Endothelial cell of umbilical vein (primary cell): Measurements from ENCODE around the gene GATA3. TPM values are rescaled to one million over a fixed set of nuclear protein-coding genes. Genes with fewer than 3 reads are reported as not detected.

ENCODE experiments used
- BruUV-seq: library from RNA; stranded (reverse); fragments of 400-500 nt; replicated peaks from 2 replicates; lab custom pipeline; 2021; lab: Mats Ljungman, UMichigan
- CTCF ChIA-PET: fragments of 300-600, 350-600 bp; sonication (Branson Sonifier 250); formaldehyde crosslinking; loops from one replicate; lab custom pipeline; 2021; ENCODE audit warnings: antibody characterized with exemption, inconsistent platforms; lab: Charles Lee
- POLR2A ChIA-PET: fragments of 300-600, 350-600 bp; sonication (Branson Sonifier 250); formaldehyde crosslinking; loops from one replicate; lab custom pipeline; 2021; ENCODE audit warnings: antibody characterized with exemption, inconsistent platforms; lab: Charles Lee
- DNase-seq: peaks from one replicate; pipeline ENCODE4 v3.0.0-alpha.2; 2011; ENCODE audit warnings: low read depth, low spot score
- FAIRE-seq: peaks from 2 replicates; lab custom pipeline; 2011; peaks lifted over from hg19 to GRCh38; lab: Jason Lieb, UNC
- H2AFZ ChIP-seq: 2 replicates; pipeline ENCODE4 v1.6.0; 2012; ENCODE audit warnings: low read depth, low read length, control low read depth, inconsistent platforms
- H3K27ac ChIP-seq: 2 replicates; pipeline ENCODE4 v1.5.1; 2011; ENCODE audit warnings: low read depth, mild to moderate bottlenecking, control low read depth, low read length, moderate library complexity; ENCODE audit not compliant: insufficient read depth
- H3K27me3 ChIP-seq, 2 experiments: 2 replicates each; pipeline versions ENCODE4 v1.6.0 to v1.6.1; 2011; ENCODE audit warnings: low read length in 2 of 2, mixed read lengths in 1 of 2; ENCODE audit not compliant: control insufficient read depth in 2 of 2, insufficient read depth in 2 of 2
- H3K36me3 ChIP-seq, 2 experiments: 2 replicates in 1 of 2; 3 replicates in 1 of 2; pipeline ENCODE4 v1.5.1; 2011; ENCODE audit warnings: low read length in 2 of 2, mild to moderate bottlenecking in 1 of 2, moderate library complexity in 1 of 2; ENCODE audit not compliant: control insufficient read depth in 2 of 2, insufficient read depth in 2 of 2; ENCODE audit errors: extremely low read depth in 1 of 2
- H3K4me1 ChIP-seq: 3 replicates; pipeline ENCODE4 v1.5.1; 2011; ENCODE audit warnings: mild to moderate bottlenecking, low read length; ENCODE audit not compliant: control insufficient read depth, insufficient read depth; ENCODE audit errors: extremely low read depth
- H3K4me2 ChIP-seq: 2 replicates; pipeline ENCODE4 v1.6.1; 2011; ENCODE audit warnings: low read length, control low read depth, mixed read lengths; ENCODE audit not compliant: insufficient read depth
- H3K4me3 ChIP-seq, 3 experiments: fragments of 200-600 bp in 1 of 3; sonication (generic), shearing (Covaris generic) in 1 of 3; replicated peaks in 1 of 3; 2 replicates each; pipeline ENCODE4 v1.5.1; 2011 to 2016; ENCODE audit warnings: control low read depth in 3 of 3, low read length in 3 of 3, mild to moderate bottlenecking in 2 of 3, inconsistent platforms in 1 of 3, low read depth in 1 of 3, moderate library complexity in 1 of 3; ENCODE audit not compliant: insufficient read depth in 1 of 3
- H3K79me2 ChIP-seq: 2 replicates; pipeline ENCODE4 v1.6.0; 2012; ENCODE audit warnings: low read length, inconsistent platforms; ENCODE audit not compliant: control insufficient read depth, insufficient read depth
- H3K9ac ChIP-seq: replicated peaks from 2 replicates; pipeline ENCODE3; 2011; ENCODE audit warnings: low read length, control low read depth; ENCODE audit not compliant: insufficient read depth; ENCODE audit errors: extremely low read depth
- H3K9me1 ChIP-seq: replicated peaks from 3 replicates; pipeline ENCODE4 v1.6.0; 2011; ENCODE audit warnings: mild to moderate bottlenecking, low read length; ENCODE audit not compliant: control insufficient read depth, insufficient read depth; ENCODE audit errors: extremely low read depth
- H3K9me3 ChIP-seq: replicated peaks from 2 replicates; pipeline ENCODE4 v1.5.1; 2012; ENCODE audit warnings: low read length, inconsistent platforms; ENCODE audit not compliant: control insufficient read depth, insufficient read depth
- H4K20me1 ChIP-seq: replicated peaks from 2 replicates; pipeline ENCODE3; 2011; ENCODE audit warnings: mild to moderate bottlenecking, low read length; ENCODE audit not compliant: control insufficient read depth, insufficient read depth; ENCODE audit errors: extremely low read depth
- JUN ChIP-seq: IDR thresholded peaks from 2 replicates; pipeline ENCODE4 v1.6.1; 2011; ENCODE audit warnings: borderline replicate concordance, low read depth; ENCODE audit not compliant: insufficient read length, insufficient read depth
- MYC ChIP-seq: IDR thresholded peaks from one replicate; pipeline ENCODE4 v1.6.1; 2011; ENCODE audit warnings: mild to moderate bottlenecking, low read depth, low read length
- POLR2A ChIP-seq: IDR thresholded peaks from 2 replicates; pipeline ENCODE4 v1.6.1; 2012; ENCODE audit warnings: low read depth, mild to moderate bottlenecking, control low read depth, low read length
- POLR2AphosphoS5 ChIP-seq: IDR thresholded peaks from 2 replicates; pipeline ENCODE4 v1.6.1; 2012; ENCODE audit warnings: low read depth, mild to moderate bottlenecking, control low read depth, low read length, moderate library complexity; ENCODE audit not compliant: insufficient read depth
- dilution Hi-C: fragments of 300-500 bp; cut with MboI; formaldehyde crosslinking; loops from one replicate; pipeline ENCODE4 v1.15.0; 2019; ENCODE audit warnings: low sequenced_read_pairs; ENCODE audit not compliant: extremely low pct_ligation_motif_present
- intact Hi-C: fragments of 100-400 bp; cut with micrococcal nuclease; formaldehyde crosslinking; loops from one replicate; pipeline ENCODE4 v1.10.0; 2022
- polyA plus RNA-seq, 4 experiments: library from polyadenylated mRNA; depleted of rRNA in 3 of 4; stranded (reverse) in 3 of 4; unstranded in 1 of 4; fragments of >200 nt; gene quantifications; 2 replicates each; pipeline versions ENCODE4 v1.2.1 to v1.2.3, GENCODE V29; 2011 to 2012; ENCODE audit warnings: missing spikeins in 1 of 4
- total RNA-seq: library from RNA; stranded (reverse); gene quantifications from 2 replicates; pipeline ENCODE4 v1.2.3, GENCODE V29; 2021

GATA3 gene
- total and polyA plus RNA-seq, 2 donors (not counting 3 experiments of a cell fraction or from before 2014, with no cell fraction given): 9.3 to 33.0 TPM

DNA sequence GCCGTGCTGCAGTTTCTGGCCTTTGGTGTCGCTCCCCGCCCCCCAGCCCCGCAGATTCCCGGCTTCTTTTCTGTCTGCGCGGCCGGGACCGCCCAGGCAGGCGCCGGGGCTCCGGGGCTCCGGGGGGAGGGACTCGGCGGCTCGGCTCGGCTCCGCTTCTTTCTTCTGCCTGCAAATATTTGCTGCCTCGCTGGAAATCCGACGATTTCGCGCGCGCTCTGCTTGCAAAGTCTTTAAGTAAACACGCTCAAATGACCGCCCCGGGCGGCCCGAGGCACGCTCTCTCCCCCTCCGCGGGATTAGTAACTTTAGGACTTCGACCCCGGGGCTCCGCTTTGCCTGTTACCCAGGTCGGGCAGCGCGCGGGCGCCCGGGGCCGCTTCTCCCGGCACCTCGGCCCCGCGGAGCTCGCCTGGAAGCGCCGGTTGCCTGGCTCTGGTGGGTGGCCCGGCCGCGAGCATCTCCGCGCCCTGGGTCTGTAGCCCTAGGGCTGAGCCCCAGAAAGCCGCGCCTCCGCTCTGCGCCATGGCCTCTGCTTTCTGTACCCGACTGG lies 3.9 kb upstream of the GATA3 start:
- peak overlapping the region; percentile 4 for H2AFZ ChIP-seq
- no TSS peak for BruUV-seq
- intact Hi-C loops (loop anchor here (1.0 to 10.0 kb wide), 7 partner anchors 83 to 1024 kb away; partner anchors contain the start of gene TAF3), dilution Hi-C loops (no loop called here)
- peaks cover 49% of the 10 kb centered on the region for H3K79me2 ChIP-seq
- H3K9me3 ChIP-seq: no peaks in the 10 kb centered on the region
- peak overlapping the region; percentile 96 for H3K27ac ChIP-seq
- FAIRE-seq (no peak), DNase-seq (no peak)
- peak overlapping the region; percentile 90 for H3K9ac ChIP-seq
- H3K9me1 ChIP-seq: no peaks in the 10 kb centered on the region
- H4K20me1 ChIP-seq: no peaks in the 10 kb centered on the region
- TF ChIP-seq POLR2A (no peak), POLR2AphosphoS5 (peak; percentile 8)
- peak overlapping the region; percentile 82 for H3K4me2 ChIP-seq
- peaks cover 0 to 5% of the 10 kb centered on the region in 2 experiments for H3K27me3 ChIP-seq
- no peaks in the 10 kb centered on the region for H3K36me3 ChIP-seq
- peak overlapping the region; percentile 57 to 59 (median 58) for H3K4me3 ChIP-seq
- ChIA-PET POLR2A (no interaction called here), CTCF (interaction anchor here (1.3 to 2.4 kb wide), 2 partner anchors 10 to 179 kb away, joined by 3 to 9 read pairs; no protein-coding TSS in a partner anchor)
- peaks cover 43% of the 10 kb centered on the region for H3K4me1 ChIP-seq

DNA sequence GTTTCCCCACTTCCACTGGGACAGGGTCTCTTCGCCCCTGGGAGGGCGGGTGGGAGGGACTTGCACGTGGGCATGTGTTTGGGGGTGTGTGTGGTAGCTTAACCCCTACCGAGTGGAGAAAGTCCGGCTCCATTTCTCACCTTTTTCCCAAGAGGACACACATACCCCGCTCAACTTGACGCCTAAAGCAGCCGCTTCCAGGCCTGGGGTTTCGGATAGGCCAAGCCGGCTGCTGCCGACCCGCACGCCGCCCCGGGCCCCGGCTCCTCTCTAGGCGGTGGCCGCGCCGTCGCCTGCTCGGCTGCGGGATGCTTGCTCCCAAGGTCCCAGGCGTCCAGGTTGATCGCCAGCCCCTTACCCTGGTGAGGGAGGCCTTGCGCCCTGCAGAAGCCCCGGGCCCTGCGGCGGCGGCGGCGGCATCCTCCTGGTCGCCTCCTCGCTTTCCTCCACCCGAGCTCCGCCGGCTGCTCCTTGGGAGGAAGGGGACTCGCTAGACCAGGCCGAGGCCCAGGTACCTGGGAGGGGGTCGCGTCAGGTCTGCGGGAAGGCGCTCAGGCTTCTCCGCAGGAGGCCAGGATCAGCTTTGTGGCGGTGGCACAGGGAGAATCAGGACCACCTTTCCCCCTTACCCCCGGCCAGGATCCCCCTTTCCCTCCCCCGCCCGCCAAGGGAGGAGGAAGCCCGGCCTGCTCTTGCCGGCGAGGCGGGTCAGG lies 3.2 kb upstream of the GATA3 start:
- peak overlapping the region; percentile 96 for H3K27ac ChIP-seq
- FAIRE-seq (no peak), DNase-seq (peak; percentile 61)
- H3K27me3 ChIP-seq: peaks cover 0 to 1% of the 10 kb centered on the region in 2 experiments
- H2AFZ ChIP-seq: peak overlapping the region; percentile 53
- ChIA-PET POLR2A (no interaction called here), CTCF (interaction anchor here (1.3 to 2.4 kb wide), 2 partner anchors 11 to 179 kb away, joined by 3 to 9 read pairs; no protein-coding TSS in a partner anchor)
- H3K9me1 ChIP-seq: no peaks in the 10 kb centered on the region
- peak overlapping the region; percentile 90 for H3K9ac ChIP-seq
- no peaks in the 10 kb centered on the region for H3K36me3 ChIP-seq
- H3K4me2 ChIP-seq: peak overlapping the region; percentile 87
- dilution Hi-C loops (no loop called here), intact Hi-C loops (loop anchor here (1.0 to 10.0 kb wide), 6 partner anchors 84 to 1024 kb away; partner anchors contain the start of gene TAF3)
- no peak for TF ChIP-seq POLR2A
- TF ChIP-seq POLR2AphosphoS5: peak; percentile 2
- no peak for TF ChIP-seq JUN
- TF ChIP-seq MYC: no peak
- no peaks in the 10 kb centered on the region for H3K9me3 ChIP-seq
- H3K4me1 ChIP-seq: peaks cover 37% of the 10 kb centered on the region
- H3K4me3 ChIP-seq: peak overlapping the region in 2 of 3 experiments; percentile 33 to 58
- H3K79me2 ChIP-seq: peaks cover 55% of the 10 kb centered on the region
- no peaks in the 10 kb centered on the region for H4K20me1 ChIP-seq
- BruUV-seq: no TSS peak
